Measurements from ENCODE around the gene SLC16A7. TPM values are rescaled to one million over a fixed set of nuclear protein-coding genes. Genes with fewer than 3 reads are reported as not detected.

SLC16A7 gene
- total and polyA plus RNA-seq, 8 donors: 4.0 to 47.4 (median 32.0) TPM

DNA sequence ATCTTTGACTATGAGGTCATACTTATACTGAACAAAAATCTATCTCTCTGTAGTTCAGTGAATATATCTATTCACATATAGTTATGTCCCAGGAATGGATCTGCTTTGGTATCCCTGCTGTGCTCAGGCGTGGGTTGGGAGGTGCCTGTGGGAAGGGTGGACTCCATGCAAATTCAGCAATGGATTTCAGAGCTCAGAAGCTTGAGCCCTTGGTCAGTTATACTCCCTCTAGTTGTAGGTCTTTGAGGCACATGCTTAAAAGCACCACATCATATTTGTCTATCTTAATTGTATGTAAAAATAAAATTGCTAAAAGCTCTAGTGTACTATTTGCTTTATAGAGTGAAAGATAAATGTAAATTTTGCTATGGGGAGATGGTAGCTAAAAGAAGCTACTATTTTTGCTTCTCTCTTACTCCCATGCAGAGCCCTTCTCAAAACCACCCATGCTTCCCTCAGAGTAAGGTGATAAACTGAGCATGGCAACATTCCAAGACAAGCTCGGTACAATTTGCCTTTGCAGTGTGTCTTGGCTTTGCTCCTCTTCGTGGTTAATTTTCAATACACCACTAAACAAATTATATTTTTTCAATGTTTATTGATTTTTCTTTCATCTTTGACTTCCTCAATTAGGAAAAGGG lies 54.9 kb downstream of the SLC16A7 start:
- TF ChIP-seq, protein P1, sequence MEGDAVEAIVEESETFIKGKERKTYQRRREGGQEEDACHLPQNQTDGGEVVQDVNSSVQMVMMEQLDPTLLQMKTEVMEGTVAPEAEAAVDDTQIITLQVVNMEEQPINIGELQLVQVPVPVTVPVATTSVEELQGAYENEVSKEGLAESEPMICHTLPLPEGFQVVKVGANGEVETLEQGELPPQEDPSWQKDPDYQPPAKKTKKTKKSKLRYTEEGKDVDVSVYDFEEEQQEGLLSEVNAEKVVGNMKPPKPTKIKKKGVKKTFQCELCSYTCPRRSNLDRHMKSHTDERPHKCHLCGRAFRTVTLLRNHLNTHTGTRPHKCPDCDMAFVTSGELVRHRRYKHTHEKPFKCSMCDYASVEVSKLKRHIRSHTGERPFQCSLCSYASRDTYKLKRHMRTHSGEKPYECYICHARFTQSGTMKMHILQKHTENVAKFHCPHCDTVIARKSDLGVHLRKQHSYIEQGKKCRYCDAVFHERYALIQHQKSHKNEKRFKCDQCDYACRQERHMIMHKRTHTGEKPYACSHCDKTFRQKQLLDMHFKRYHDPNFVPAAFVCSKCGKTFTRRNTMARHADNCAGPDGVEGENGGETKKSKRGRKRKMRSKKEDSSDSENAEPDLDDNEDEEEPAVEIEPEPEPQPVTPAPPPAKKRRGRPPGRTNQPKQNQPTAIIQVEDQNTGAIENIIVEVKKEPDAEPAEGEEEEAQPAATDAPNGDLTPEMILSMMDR (IDR thresholded peaks at IDR 0.05): no peak
- DNase-seq: peak in 3 of 6 donors; percentile 27 to 32 (median 30)
- Histone ChIP-seq H3K36me3 (no peaks in the 10 kb centered on the region), H3K4me3 (no peak overlapping the region), H3K27me3 (peaks cover 0 to 5% (median 0%) of the 10 kb centered on the region in 4 donors), H3K9me3 (no peaks in the 10 kb centered on the region), H3K27ac (peak overlapping the region in 2 of 4 donors; percentile 64 to 83), H3K4me1 (peaks cover 21 to 46% (median 28%) of the 10 kb centered on the region in 3 donors)
- FAIRE-seq: no peak
- ATAC-seq: peak; percentile 62 to 80 (median 78)
- intact Hi-C loops (cut with DNase I): no loop called here
- 24 to 28% methylated on average over 3 of the region's 3 CpGs for WGBS, 2 donors

- TF ChIP-seq, protein P1 (IDR thresholded peaks at IDR 0.05): no peak
- H3K36me3 ChIP-seq: no peaks in the 10 kb centered on the region
- DNase-seq (no peak), ATAC-seq (peak; percentile 71 to 86 (median 77)), FAIRE-seq (no peak)
- no peaks in the 10 kb centered on the region for H3K9me3 ChIP-seq
- H3K27me3 ChIP-seq: peaks cover 0 to 5% (median 0%) of the 10 kb centered on the region in 4 donors
- intact Hi-C loops (cut with DNase I): no loop called here
- H3K27ac ChIP-seq: peak overlapping the region; percentile 9 to 83 (median 60)
- 3 to 5% methylated on average over 1 of the region's 1 CpG for WGBS, 2 donors
- H3K4me1 ChIP-seq: peaks cover 21 to 46% (median 28%) of the 10 kb centered on the region in 3 donors
- H3K4me3 ChIP-seq: no peak overlapping the region
Measured at GRCh38 chr12:59651229-59651920, 55.5 kb downstream of the SLC16A7 start.

DNA sequence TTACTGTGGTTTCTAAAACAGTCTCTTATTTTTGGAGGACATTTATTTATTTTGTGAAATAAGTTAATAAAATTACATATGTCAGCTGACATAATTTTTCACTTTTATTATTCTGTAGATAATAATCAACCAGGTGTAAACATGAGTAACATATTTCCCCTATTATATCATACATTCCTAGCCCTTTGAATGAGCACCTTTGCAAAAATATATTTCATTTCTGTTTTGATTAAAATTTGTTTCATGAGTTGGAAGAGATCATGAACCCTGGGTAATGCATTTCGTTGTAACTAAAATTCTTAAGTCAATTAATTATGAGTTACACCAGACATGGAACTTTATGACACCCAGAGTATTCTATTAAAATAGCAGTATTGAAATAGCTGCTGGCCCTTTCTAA lies 56.3 kb downstream of the SLC16A7 start:
- WGBS, 2 donors: 44 to 56% methylated on average over 1 of the region's 1 CpG
- ATAC-seq (peak; percentile 50 to 64 (median 55)), FAIRE-seq (no peak), DNase-seq (no peak)
- peaks cover 21 to 46% (median 28%) of the 10 kb centered on the region in 3 donors for H3K4me1 ChIP-seq
- TF ChIP-seq, protein P1 (IDR thresholded peaks at IDR 0.05): no peak
- peaks cover 0 to 5% (median 0%) of the 10 kb centered on the region in 4 donors for H3K27me3 ChIP-seq
- intact Hi-C loops (cut with DNase I): no loop called here
- no peaks in the 10 kb centered on the region for H3K36me3 ChIP-seq
- no peak overlapping the region for H3K4me3 ChIP-seq
- H3K27ac ChIP-seq: peak overlapping the region; percentile 9 to 83 (median 60)
- H3K9me3 ChIP-seq: no peaks in the 10 kb centered on the region

- H3K4me1 ChIP-seq: peaks cover 21 to 46% (median 28%) of the 10 kb centered on the region in 3 donors
- no peak for FAIRE-seq
- H3K36me3 ChIP-seq: no peaks in the 10 kb centered on the region
- ATAC-seq: no peak
- no peak overlapping the region for H3K4me3 ChIP-seq
- TF ChIP-seq, protein P1 (IDR thresholded peaks at IDR 0.05): no peak
- no peak for DNase-seq
- intact Hi-C loops (cut with DNase I): no loop called here
- peaks cover 0 to 5% (median 0%) of the 10 kb centered on the region in 4 donors for H3K27me3 ChIP-seq
- peak overlapping the region in 3 of 4 donors; percentile 17 to 83 (median 64) for H3K27ac ChIP-seq
- H3K9me3 ChIP-seq: no peaks in the 10 kb centered on the region
Measured at GRCh38 chr12:59654061-59654460, 58.2 kb downstream of the SLC16A7 start.

Measured in pancreas (tissue), 10 donors.